Measurements from ENCODE around the gene TMEM271. TPM values are rescaled to one million over a fixed set of nuclear protein-coding genes. Genes with fewer than 3 reads are reported as not detected.

The TMEM271 gene
- total RNA-seq, 2 donors from 2014 or later: not detected

DNA sequence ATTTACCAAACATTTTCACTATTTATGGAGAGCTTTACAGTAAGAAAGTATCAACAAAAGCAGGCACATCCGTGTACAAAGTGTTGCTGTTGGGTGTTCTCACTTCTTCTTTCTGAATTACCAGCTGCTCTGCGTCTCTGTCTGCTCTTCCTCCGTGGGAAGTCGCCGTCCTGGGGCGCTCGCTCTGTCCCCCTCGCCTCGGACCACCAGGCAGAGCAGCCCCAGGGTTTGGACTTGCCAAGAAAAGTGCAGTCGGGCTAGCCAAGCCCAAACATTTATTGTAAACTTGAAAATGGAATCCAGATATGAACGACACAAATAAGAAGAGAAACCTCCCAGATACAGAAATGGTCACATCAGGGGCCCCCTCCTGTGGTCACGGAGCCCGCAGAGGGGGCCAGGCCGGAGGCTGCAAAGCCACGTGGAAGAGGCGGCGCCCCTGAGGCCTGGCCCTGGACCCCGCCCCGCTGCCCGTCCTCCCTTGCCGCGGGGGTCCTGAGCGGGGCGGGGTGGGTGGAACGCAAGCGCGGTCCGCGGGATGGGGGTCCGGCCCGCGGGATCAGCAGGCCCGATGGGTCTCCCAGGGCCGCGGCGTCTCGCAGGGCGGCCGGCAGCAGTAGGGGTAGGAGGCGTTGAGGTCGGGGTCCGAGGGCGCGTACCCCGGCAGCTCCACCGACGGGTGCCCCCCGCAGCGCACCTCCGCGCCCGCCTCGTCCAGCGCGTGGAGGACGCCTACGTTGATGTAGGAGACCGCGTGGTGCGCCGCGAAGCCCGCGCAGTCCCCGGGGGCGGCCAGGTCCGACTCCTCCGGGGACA lies 1.5 kb downstream of the TMEM271 start:
- no peak overlapping the region for H3K9ac ChIP-seq (ENCODE audit: extremely low read depth, low read length, poor library complexity, severe bottlenecking)

GRCh38 chr4:573122-573892 lies 2.8 kb downstream of the TMEM271 start:
- Mint-ChIP-seq H3K9me3 (no peaks in the 10 kb centered on the region), H3K36me3 (ENCODE audit: low read depth) (no peaks in the 10 kb centered on the region), H3K4me1 (peaks cover 9% of the 10 kb centered on the region), H3K4me3 (no peak overlapping the region), H3K27ac (no peak overlapping the region), H3K27me3 (ENCODE audit: insufficient read depth) (peaks cover 73% of the 10 kb centered on the region)
- no peak for TF ChIP-seq CTCF (conservative IDR thresholded peaks at IDR 0.05)
- H3K27ac ChIP-seq (ENCODE audit: low read depth, low read length): no peak overlapping the region
- no peaks in the 10 kb centered on the region for H3K9me3 ChIP-seq (ENCODE audit: control insufficient read depth, low read length)
- no peak for DNase-seq
- H3K9ac ChIP-seq (ENCODE audit: extremely low read depth, low read length, poor library complexity, severe bottlenecking): no peak overlapping the region
- WGBS, 2 experiments (ENCODE audit: insufficient coverage in 1 of 2, insufficient read length in 1 of 2): 73 to 79% methylated on average over 5 to 8 of the region's 8 CpGs
- H3K27me3 ChIP-seq (ENCODE audit: control insufficient read depth, insufficient read depth, low read length, poor library complexity, severe bottlenecking): peaks cover 82% of the 10 kb centered on the region
- no peaks in the 10 kb centered on the region for H3K36me3 ChIP-seq (ENCODE audit: control insufficient read depth, insufficient read depth, low read length)
- no peak overlapping the region for H3K4me3 ChIP-seq (ENCODE audit: low read length)
- peaks cover 7% of the 10 kb centered on the region for H3K4me1 ChIP-seq (ENCODE audit: control insufficient read depth, insufficient read depth, low read length)

More for the DNA sequence above, 1.5 kb downstream of the TMEM271 start:
- Mint-ChIP-seq H3K9me3 (no peaks in the 10 kb centered on the region), H3K4me1 (peaks cover 9% of the 10 kb centered on the region), H3K4me3 (no peak overlapping the region), H3K27me3 (ENCODE audit: insufficient read depth) (peaks cover 78% of the 10 kb centered on the region), H3K36me3 (ENCODE audit: low read depth) (no peaks in the 10 kb centered on the region), H3K27ac (no peak overlapping the region)
- no peaks in the 10 kb centered on the region for H3K9me3 ChIP-seq (ENCODE audit: control insufficient read depth, low read length)
- 13 to 24% methylated on average over 15 to 68 of the region's 68 CpGs for WGBS, 2 experiments (ENCODE audit: insufficient coverage in 1 of 2, insufficient read length in 1 of 2)
- no peaks in the 10 kb centered on the region for H3K36me3 ChIP-seq (ENCODE audit: control insufficient read depth, insufficient read depth, low read length)
- no peak for TF ChIP-seq CTCF (conservative IDR thresholded peaks at IDR 0.05)
- H3K4me1 ChIP-seq (ENCODE audit: control insufficient read depth, insufficient read depth, low read length): peaks cover 7% of the 10 kb centered on the region
- H3K27me3 ChIP-seq (ENCODE audit: control insufficient read depth, insufficient read depth, low read length, poor library complexity, severe bottlenecking): peaks cover 87% of the 10 kb centered on the region
- no peak overlapping the region for H3K4me3 ChIP-seq (ENCODE audit: low read length)
- no peak overlapping the region for H3K27ac ChIP-seq (ENCODE audit: low read depth, low read length)
- no peak for DNase-seq

- H3K9me3 Mint-ChIP-seq: no peaks in the 10 kb centered on the region
- no peak overlapping the region for H3K4me3 Mint-ChIP-seq
- no peaks in the 10 kb centered on the region for H3K9me3 ChIP-seq (ENCODE audit: control insufficient read depth, low read length)
- H3K27me3 ChIP-seq (ENCODE audit: control insufficient read depth, insufficient read depth, low read length, poor library complexity, severe bottlenecking): peaks cover 78% of the 10 kb centered on the region
- peaks cover 4% of the 10 kb centered on the region for H3K4me1 Mint-ChIP-seq
- no peak for TF ChIP-seq CTCF (conservative IDR thresholded peaks at IDR 0.05)
- no peak overlapping the region for H3K9ac ChIP-seq (ENCODE audit: extremely low read depth, low read length, poor library complexity, severe bottlenecking)
- peaks cover 70% of the 10 kb centered on the region for H3K27me3 Mint-ChIP-seq (ENCODE audit: insufficient read depth)
- no peaks in the 10 kb centered on the region for H3K36me3 Mint-ChIP-seq (ENCODE audit: low read depth)
- H3K27ac ChIP-seq (ENCODE audit: low read depth, low read length): no peak overlapping the region
- H3K4me3 ChIP-seq (ENCODE audit: low read length): no peak overlapping the region
- 87 to 89% methylated on average over 6 of the region's 6 CpGs for WGBS, 2 experiments (ENCODE audit: insufficient coverage in 1 of 2, insufficient read length in 1 of 2)
- DNase-seq: no peak
- peaks cover 7% of the 10 kb centered on the region for H3K4me1 ChIP-seq (ENCODE audit: control insufficient read depth, insufficient read depth, low read length)
- no peak overlapping the region for H3K27ac Mint-ChIP-seq
- H3K36me3 ChIP-seq (ENCODE audit: control insufficient read depth, insufficient read depth, low read length): no peaks in the 10 kb centered on the region
Observed at GRCh38 chr4:572594-572993, 3.5 kb downstream of the TMEM271 start.
